Measurements from ENCODE around the gene ARRDC1. TPM values are rescaled to one million over a fixed set of nuclear protein-coding genes. Genes with fewer than 3 reads are reported as not detected.

Gene ARRDC1
- total RNA-seq, 1 donor from 2014 or later, result 36.5 TPM

- TF ChIP-seq CTCF (IDR thresholded peaks at IDR 0.05; ENCODE audit: unreplicated experiment), result peak; percentile 89
Measured at GRCh38 chr9:137578518-137579258, 26.8 kb upstream of the ARRDC1 start, which contains the start of gene DPH7. Gene DPH7, minus strand, starts transcription at chr9:137578925. Its CDS starts 148 bp downstream, at chr9:137578777.

DNA sequence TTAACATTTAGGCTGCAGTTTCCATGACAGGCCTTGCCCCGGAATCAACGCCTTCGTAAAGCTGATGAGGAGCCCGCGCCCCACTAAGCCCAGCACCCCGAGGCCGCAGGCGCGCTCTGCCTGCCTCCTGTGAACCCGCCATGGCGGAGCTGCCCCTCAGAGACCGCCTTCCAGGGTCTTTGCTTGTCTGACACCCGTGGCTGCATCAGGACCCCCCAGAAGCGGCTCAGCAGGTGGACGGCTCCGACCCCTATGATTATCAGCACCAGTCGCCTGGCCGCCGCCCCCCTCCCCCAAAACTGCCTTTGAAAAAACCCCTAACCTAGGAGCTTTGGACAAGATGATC is 26.3 kb upstream of the ARRDC1 start:
- Mint-ChIP-seq H3K4me3 (peak overlapping the region; percentile 78), H3K27me3 (ENCODE audit: low read depth) (no peaks in the 10 kb centered on the region), H3K4me1 (peaks cover 21% of the 10 kb centered on the region), H3K36me3 (peaks cover 10% of the 10 kb centered on the region), H3K27ac (peak overlapping the region; percentile 12), H3K9me3 (no peaks in the 10 kb centered on the region)
- no peak for TF ChIP-seq CTCF (IDR thresholded peaks at IDR 0.05; ENCODE audit: unreplicated experiment)
- no peak for DNase-seq (ENCODE audit: low spot score in 2 of 2, unreplicated experiment in 2 of 2)

More at GRCh38 chr9:137578518-137579258, 26.8 kb upstream of the ARRDC1 start, which contains the start of gene DPH7:
- H3K27ac Mint-ChIP-seq, result peak within 1 kb of the TSS; percentile 81
- DNase-seq (ENCODE audit: low spot score in 2 of 2, unreplicated experiment in 2 of 2), result peak; percentile 92 to 97
- peaks cover 10% of the 10 kb centered on the region for H3K36me3 Mint-ChIP-seq
- no peaks in the 10 kb centered on the region for H3K9me3 Mint-ChIP-seq
- no peaks in the 10 kb centered on the region for H3K27me3 Mint-ChIP-seq (ENCODE audit: low read depth)
- peak within 1 kb of the TSS; percentile 78 for H3K4me3 Mint-ChIP-seq
- peaks cover 21% of the 10 kb centered on the region for H3K4me1 Mint-ChIP-seq

DNA sequence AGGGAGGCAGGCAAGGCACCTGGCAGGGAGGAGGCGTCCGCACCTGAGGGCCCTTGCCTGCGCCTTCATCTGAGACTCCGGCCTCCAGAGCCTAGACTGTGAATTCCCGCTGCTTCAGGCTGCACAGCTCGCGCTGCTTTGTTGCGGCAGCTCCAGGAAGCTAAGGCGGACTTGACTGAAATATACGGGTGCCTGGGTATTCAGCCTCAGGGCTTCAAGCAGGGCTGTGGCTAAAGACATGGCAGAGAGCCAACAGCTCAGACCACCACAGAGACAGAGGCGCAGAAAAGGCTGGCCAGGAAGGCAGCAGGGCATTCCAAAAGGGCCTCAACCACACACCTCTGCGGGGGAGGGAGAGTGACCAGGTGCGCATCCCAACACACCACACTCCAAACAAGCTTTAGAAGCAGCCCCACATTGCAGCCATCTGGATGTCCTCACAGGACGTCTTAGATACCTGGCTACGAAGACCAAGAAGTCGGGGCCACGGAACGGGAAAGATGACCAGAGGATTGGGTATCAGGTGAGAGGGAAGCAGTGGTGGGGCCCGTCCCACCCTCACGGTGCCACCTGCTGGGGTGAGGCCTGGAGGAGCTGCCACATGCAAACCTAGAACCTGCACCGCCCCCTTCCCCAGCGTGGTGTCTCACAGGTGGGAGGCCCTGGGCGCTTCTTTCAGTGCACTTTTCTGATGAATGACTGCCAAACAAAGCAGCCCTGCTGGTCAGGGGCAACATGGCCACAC is 25.1 kb upstream of the ARRDC1 start:
- Mint-ChIP-seq H3K4me3 (no peak overlapping the region), H3K36me3 (peaks cover 11% of the 10 kb centered on the region), H3K9me3 (no peaks in the 10 kb centered on the region), H3K27me3 (ENCODE audit: low read depth) (no peaks in the 10 kb centered on the region), H3K27ac (peak overlapping the region; percentile 25), H3K4me1 (peaks cover 21% of the 10 kb centered on the region)
- no peak for DNase-seq (ENCODE audit: low spot score in 2 of 2, unreplicated experiment in 2 of 2)
- TF ChIP-seq CTCF (IDR thresholded peaks at IDR 0.05; ENCODE audit: unreplicated experiment), result no peak

- no peak for DNase-seq (ENCODE audit: low spot score in 2 of 2, unreplicated experiment in 2 of 2)
- H3K27me3 Mint-ChIP-seq (ENCODE audit: low read depth), result no peaks in the 10 kb centered on the region
- no peak for TF ChIP-seq CTCF (IDR thresholded peaks at IDR 0.05; ENCODE audit: unreplicated experiment)
- H3K4me1 Mint-ChIP-seq, result peaks cover 21% of the 10 kb centered on the region
- H3K36me3 Mint-ChIP-seq, result peaks cover 11% of the 10 kb centered on the region
- H3K4me3 Mint-ChIP-seq, result no peak overlapping the region
- H3K27ac Mint-ChIP-seq, result no peak overlapping the region
- H3K9me3 Mint-ChIP-seq, result no peaks in the 10 kb centered on the region
Measured at GRCh38 chr9:137580954-137581322, 24.5 kb upstream of the ARRDC1 start.

GRCh38 chr9:137581361-137582285 is 23.9 kb upstream of the ARRDC1 start:
- TF ChIP-seq CTCF (IDR thresholded peaks at IDR 0.05; ENCODE audit: unreplicated experiment), result no peak
- Mint-ChIP-seq H3K36me3 (peaks cover 13% of the 10 kb centered on the region), H3K27me3 (ENCODE audit: low read depth) (no peaks in the 10 kb centered on the region), H3K4me1 (peaks cover 21% of the 10 kb centered on the region), H3K4me3 (no peak overlapping the region), H3K27ac (no peak overlapping the region), H3K9me3 (no peaks in the 10 kb centered on the region)
- DNase-seq (ENCODE audit: low spot score in 2 of 2, unreplicated experiment in 2 of 2), result no peak

Data from mesothelial cell of epicardium (in vitro differentiated cells).